Measurements from ENCODE around the gene SMG9.

SMG9 gene

DNA sequence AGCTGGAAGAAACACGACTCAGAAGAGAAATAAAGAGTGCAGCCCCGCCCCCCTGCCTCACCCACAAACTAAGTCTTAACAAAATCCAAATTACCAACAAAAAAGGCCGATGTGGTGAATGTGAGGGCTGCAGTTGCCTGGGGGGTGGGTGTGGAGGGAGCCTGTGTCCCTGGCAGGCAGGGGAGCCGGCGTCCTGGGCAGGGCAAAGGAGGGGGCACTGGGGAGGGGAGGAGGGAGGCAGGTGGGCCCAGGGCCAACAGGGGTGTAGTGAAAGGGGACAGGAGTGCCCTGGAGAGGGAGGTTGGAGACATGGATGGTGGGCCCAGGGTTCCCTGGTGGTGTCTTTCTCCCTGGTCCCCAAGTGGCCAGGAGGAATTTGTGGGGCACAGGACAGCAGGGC, 34.8 kb downstream of the SMG9 start:
- no peak for DNase-seq

DNA sequence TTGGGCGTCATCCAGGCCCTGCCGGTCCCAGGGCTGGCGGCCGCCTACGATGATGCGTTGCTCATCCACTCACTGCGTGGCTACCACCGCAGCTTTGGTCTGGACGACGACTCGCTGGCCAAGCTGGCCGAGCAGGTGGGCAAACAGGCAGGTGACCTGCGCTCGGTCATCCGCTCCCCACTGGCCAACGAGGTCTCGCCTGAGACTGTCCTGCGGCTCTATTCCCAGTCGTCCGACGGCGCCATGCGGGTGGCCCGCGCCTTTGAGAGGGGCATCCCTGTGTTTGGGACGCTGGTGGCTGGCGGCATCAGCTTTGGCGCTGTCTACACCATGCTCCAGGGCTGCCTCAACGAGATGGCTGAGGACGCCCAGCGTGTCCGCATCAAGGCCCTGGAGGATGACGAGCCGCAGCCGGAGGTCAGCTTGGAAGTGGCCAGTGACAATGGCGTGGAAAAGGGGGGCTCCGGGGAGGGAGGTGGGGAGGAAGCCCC, 35.3 kb downstream of the SMG9 start:
- DNase-seq = no peak

DNA sequence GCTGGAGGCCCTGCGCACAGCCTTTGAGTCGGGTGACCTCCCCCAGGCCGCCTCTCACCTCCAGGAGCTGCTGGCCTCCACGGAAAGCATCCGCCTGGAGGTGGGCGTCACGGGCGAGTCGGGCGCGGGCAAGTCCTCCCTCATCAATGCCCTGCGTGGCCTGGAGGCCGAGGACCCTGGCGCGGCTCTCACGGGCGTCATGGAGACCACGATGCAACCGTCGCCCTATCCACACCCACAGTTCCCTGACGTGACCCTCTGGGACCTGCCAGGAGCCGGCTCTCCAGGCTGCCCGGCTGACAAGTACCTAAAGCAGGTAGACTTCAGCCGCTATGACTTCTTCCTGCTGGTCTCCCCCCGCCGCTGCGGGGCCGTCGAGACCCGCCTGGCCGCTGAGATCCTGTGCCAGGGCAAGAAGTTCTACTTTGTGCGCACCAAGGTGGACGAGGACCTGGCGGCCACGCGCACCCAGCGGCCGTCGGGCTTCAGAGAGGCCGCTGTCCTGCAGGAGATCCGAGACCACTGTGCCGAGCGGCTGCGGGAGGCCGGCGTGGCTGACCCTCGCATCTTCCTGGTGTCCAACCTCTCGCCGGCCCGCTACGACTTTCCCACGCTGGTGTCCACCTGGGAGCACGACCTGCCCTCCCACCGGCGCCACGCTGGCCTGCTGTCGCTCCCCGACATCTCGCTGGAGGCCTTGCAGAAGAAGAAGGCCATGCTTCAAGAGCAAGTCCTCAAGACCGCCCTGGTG, 36.0 kb downstream of the SMG9 start:
- DNase-seq = no peak

DNA sequence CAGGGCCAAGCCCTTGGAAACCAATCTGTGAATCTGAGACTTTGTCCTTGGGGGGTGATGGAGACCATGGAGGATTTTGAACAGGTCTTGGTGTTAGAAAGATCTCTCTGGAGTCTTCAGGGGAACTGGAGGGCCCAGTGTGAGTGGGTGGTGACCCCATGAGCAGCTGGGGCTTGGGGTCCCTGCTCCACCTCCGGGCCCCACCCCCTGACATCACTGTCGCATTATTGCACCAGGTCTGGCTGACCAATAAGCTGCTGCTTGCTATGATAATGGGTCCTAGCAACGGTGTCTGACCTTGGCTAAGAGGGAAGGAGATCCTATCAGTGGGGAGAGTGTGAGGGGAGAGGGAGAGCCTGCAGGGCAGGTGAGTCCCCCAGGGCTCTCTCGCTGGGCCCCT, 39.0 kb downstream of the SMG9 start, which contains the start of gene IRGC:
IRGC (plus strand) TSS at position 301 of the 400 bp plus-strand sequence. CDS start 2,483 bp downstream, outside the sequence.
- no peak for DNase-seq

DNA sequence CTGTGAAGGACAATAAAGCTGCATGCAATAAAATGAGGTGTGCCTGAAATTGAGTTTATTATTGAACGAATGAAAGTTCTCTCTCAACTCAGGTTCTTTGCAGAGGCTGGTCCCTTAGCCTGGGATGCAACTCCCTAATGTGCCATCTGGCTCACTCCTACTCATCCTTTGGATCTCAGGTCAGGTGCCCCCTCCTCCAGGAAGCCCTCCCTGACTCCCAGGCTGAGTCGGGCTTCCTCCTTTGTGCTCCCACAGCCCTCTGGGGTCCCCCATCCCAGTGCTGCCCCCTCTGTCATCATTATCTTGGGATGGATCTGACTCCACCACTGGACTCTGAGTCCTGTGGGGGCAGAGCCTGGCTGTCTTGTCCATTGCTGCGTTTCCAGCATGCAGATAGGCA, 41.6 kb downstream of the SMG9 start:
- DNase-seq = no peak

DNA sequence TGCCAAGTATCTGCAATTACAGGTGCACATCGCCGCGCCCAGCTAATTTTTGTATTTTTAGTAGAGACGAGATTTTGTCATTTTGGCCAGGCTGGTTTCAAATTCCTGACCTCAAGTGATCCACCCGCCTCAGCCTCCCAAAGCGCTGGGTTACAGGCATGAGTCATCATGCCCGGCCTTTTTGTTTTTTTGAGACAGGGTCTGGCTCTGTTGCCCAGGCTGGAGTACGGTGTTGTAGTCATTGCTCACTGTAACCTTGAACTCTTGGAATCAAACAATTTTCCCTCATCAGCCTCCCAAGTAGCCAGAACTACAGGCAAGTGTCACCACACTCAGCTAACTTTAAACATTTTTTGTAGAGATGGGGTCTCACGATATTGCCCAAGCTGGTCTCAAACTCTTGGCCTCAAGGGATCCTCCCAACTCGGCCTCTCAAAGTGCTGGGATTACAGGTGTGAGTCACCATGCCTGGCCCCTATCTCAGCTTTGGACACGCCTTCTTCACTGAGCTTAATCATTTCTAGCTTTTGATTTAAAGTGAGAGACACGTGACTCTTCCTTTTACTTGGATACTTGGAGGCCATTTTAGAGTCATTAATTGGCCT, 42.9 kb downstream of the SMG9 start:
- DNase-seq = no peak

DNA sequence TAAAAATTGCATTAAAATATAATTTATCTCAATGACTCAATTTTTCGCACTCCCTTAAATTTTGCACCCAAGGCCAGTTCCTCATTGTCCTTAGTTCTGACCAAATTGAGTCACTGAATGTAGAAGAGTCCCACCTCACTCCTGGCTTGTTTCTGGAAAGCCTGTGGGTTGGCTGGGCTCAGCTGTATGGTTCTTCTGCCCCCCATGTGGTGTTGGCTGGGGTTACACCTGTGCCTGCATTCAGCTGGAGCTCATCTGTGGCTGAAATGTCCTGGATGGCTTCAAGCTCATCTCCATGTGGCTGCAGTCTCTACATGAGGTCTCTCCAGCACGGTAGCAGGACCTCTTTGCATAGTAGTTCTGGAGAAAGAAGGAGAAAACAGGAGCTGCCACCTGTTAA, 46.0 kb downstream of the SMG9 start:
- no peak for DNase-seq

DNA sequence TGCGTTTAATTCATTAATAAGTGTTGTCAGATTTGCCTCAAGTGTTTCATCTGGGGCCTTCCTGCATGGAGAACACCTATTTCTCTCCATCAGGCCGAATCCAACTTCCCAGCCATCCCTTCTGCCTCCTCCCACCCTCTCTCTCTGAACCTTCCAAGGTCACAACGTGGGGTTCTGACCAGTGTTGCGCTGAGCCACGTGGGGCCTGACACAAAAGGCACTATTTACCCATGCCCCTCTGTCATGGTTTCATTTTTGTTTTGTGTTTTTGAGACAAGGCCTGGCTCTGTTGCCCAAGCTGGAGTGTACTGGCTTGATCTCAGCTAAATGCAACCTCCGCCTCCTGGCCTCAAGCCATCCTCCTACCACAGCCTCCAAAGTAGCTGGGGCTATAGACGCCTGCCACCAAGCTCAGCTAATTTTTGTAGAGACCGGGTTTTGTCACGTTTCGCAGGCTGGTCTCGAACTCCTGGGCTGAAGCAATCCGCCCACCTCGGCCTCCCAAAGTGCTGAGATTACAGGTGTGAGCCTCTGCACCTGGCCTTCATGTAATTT, 47.5 kb downstream of the SMG9 start:
- DNase-seq = no peak

DNA sequence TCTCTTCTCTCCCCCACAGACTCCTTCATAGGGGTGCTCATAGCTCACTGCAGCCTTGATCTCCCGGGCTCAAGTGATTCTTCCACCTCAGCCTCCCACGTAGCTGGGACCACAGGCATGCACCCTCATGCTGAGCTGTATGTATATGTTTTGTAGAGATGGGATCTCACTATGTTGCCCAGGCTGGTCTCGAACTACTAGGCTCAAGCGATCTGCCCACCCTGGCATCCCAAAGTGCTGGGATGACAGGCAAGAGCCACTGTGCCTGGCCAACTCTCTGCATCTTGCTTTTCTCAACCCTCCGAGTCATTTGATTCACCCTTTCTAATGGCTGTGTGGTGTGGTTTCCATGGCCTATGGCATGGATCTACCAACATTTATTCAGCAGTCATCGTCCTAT, 49.0 kb downstream of the SMG9 start:
- no peak for DNase-seq

DNA sequence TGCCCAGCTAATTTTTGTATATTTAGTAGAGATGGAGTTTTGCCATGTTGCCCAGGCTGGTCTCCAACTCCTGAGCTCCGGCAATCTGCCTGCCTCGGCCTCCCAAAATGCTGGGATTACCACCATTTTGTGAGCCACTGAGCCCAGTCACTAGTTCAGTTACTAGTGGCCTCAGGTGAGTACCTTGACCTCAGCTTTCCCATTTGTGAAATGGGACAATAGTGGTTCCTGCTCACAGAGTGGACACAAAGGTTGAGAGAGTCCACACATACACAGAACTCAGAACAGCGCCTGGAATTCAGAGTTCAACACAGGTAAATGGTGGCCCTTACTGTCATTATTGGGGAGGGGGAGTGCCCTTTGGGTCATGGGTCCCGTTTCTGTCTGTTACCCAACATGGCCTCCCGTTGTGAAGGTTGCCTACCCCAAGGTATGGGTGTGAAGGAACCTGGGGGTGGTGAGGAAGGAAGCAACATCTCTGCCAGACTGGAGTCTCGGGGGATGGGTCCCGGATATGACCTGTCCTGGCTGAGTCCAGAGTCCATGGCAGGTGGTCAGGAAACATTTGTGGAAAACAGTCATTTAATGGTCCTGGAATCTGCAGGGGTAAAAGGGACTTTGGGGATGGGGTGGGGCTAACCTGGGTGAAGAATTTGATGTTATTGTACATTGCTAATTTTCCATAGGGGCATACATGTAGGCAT, 50.6 kb downstream of the SMG9 start:
- DNase-seq = no peak

DNA sequence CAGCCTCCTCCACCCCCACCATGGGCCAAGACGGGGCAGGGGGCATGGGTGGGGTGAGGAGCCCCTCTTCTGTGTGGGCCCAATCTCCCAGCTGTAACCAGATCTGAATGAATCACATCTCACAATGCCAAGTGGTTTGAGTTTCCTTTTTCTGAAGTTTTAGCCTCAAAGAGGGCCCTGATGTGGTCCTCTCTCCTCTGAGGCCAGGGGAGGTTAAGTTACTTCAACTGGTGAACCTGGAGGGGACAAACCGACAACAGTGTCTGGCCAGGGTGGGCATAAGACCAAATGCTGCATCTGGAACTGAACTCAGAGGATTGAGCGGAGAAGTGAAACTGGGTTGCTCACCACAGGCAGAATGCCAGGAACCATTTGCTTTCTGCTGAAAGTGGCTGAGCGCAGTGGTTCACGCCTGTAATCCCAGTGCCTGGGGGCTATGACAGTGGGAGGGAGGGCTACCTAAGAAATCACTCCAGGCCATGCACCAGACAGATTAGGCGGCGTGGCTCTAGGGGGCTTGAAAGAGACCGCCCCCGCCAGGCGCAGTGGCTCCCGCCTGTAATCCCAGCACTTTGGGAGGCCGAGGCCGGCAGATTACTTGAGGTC, 54.3 kb downstream of the SMG9 start:
- no peak for DNase-seq

DNA sequence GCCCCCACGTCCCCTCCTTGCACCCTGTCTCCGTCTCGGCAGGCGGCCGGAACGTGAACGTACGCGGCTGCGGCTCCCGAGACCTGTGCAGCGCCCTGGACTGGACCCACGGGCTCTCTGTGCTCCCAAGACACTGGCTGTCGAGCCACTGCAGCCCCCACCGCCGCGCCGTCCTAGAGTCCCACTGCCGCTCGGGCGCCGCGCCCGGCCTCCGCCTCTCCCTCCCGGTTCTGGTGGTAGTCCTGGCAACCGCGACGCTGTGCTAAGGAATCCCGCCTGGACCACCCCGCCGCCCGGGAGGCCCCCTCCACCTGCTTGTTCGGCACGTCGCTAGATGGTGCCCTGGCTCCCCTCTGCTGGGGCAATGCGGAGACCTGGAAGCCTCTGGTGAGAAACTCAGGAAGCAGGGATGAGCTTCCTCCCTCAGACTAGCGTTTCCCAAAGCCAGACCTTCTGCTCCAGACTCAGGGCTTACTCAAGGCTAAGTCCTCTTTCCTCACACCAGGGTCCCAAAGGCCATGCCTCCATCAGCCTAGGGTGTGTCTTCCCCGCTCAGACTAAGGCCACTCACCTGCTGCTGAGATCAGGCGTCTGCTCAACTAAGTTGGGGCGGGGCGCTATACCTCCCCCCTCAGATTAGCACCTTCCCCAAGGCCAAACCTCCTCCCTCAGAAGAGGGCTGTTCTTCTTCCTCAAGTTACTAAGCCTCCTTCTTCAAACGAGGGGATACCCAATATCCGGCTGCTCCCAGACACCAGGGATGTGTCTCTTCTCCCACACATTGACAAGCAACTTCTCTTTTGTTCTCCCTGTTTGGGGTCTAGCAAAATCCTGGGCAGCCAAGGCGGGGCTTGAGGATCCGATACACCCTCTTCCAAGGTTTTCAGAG, 55.0 kb downstream of the SMG9 start:
- DNase-seq = peak; percentile 6

DNA sequence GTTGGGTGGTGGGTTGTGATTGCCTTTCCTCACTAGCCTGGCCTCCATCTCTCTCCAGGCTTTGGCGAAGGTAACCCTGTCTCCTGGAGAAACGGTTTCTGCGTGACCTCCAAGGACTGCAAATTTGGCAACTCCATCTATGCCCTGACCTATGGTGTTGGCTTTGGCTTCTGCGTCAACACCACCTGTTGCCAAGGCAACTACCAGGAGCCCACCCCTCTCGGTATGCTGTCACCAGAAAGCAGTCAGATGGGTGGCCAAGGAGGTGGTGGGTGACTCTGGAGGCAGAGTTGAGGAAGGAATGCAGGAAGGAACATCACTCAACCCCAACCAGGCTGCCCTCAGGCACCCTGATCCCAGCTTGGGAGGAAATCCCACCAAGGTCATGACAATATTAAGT, 57.5 kb downstream of the SMG9 start:
- no peak for DNase-seq

DNA sequence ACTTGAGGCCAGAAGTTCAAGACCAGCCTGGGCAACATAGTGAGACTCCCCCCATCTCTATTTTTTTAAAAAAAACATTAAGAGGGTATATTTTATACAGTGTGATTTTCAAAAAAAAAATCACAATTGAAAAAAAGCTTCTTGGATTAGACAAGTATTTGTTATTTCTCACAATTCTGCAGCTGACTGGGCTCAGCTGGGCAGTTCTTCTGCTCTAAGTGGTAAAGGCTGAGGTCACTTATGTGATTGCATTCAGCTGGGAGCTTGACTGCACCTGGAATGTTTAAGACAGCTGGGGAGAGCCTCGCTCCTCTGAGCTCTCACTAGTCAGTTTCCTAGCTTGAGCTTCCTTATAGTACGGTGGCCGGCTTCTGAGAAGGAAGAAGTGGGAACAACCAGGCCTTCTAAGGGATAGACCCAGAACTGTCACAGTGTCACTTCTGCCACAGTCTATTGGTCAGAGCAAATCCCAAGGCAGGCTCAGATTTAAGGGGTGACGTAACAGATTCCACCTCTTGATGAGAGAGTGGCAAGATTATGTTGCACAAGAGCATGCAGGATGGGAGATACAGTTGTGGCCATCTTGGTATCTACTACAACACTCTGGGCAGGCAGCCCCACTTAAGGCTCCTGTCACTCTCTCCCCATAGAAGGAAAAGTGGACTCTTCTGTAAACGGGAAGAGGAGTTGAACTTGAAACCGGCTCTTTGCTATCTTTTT, 58.6 kb downstream of the SMG9 start:
- DNase-seq = no peak

DNA sequence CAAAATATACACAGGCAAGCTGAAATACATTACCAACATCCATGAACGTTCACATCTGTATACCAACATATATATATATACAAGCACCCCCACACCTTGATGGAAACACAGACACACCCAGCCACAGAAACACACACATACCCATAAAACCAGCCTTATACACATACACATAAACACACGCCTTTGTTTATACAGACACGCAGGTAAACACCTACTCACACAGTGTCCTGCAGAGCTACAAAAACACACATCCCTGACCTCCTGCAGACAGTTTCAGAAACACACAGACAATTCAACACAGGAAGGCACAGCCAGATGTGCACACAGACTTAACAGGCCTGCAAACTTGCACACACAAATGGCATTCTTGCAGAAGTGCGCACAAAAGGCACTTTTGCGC, 60.2 kb downstream of the SMG9 start:
- DNase-seq = no peak

DNA sequence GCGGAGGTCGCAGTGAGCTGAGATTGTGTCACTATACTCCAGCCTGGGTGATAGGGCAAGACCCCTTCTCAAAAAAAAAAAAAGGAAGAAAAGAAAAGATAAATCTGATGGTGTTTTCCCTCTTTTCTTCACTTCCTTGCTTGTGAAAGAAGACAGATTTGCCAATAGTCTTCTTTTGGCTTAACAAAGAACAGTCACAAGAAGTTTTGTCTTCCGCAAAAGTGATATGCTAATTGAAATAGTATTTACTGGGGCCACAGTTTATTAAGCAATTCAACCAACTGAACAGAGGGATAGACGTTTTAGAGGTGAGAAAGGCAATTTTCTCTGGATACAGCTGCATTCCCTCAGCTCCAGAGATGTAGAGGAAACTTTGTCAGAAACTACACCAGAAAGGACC, 61.9 kb downstream of the SMG9 start:
- no peak for DNase-seq

DNA sequence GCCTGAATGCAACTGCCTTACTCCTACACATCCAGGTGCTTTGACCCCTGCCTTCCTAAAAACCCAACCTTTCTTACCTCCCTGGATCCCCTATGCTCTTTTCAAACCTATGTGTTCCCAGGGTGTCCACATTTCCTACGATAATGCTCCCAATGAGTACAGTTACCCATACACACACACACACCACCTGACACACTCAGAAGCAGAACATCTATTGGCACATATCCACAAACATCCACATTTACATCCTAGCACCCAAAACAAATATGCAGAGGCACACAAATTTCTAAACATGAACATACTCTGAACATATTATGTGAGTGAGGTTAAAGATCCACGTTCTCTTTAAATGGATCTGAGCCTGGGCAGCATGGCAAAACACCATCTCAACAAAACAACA, 62.4 kb downstream of the SMG9 start:
- DNase-seq = no peak

DNA sequence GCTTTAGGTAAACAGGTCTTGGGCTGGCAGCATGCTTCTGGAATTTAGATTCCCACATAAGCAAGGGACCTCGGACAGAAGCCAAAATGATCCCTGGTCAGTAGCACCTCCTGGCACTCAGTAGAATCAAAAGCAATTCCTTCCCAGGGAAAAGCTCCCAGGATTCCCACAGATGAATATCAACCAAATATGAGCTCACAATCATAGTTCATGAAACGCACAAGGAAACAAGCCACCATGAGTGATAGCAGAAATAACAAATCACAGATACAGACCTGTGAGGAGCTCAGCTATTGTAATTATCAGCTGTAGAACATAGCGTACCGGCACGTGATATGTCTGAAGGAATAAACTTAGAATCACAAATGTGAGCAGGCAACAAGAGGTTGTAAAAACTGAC, 63.0 kb downstream of the SMG9 start:
- DNase-seq = no peak

DNA sequence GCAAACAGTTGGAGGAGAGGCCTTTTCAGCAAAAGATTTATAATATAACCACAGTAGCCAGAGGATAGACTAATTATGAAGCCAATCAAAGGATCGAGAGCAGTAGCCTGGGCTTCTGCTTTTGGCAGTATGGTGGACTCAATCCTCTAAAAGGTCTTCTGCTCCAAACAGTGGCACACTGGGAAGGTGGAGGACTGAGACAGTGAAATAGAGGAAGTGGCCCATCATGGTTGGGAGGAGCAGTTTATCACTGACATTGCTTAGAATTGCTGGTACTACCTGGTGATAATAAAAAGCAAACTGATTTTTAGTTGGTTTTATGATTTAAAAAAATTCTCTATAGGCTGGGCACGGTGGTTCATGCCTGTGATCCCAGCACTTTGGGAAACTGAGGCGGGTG, 63.9 kb downstream of the SMG9 start:
- no peak for DNase-seq

DNA sequence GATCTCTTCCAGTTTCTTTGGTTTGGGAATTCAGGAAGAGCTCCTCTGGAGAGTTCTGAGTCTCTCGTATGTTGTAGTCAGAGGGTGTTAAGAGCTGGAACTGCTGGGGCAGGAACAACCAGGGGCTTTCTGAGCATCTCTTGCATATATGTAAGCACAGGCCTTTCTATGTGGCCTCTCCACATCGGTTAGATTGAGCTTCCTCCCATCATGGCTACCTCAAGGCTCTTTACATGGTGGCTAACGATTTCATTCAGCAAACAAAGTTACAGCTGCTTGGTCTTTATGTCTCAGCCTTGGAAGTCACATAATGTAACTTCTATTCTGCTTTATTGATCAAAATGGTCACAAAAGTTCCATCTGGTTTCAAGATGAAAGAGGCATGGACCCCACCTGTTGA, 64.3 kb downstream of the SMG9 start:
- no peak for DNase-seq

DNA sequence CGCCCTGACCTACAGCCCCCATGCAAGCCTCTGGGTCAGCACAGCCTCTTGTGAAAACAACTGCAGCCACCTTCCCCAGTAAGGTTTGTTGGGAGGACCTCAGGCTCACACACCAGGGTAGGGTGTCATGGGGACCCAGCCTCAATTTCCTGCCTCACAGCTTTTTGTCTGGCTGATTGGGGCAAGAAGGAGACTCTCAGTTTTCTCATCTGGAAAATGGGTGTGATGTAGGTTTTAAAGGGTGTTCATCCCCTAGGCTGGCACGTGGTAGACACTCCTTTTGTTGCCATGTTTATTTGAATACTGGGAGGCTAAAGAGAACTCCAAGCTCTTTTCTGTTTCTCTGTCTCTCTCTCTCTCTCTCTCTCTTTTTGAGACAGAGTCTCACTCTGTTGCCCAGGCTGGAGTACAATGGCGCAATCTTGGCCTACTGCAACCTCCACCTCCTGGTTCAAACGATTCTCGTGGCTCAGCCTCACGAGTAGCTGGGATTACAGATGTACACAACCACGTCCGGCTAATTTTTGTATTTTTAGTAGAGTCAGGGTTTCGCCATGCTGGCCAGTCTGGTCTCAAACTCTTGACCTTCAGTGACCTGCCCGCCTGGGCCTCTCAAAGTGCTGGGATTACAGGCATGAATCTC, 66.6 kb downstream of the SMG9 start:
- DNase-seq = no peak
